ENCODE data around the gene BBS5. TPM values are rescaled to one million over a fixed set of nuclear protein-coding genes. Genes with fewer than 3 reads are reported as not detected.

Gene BBS5
- total and polyA plus RNA-seq, 2 experiments from 2014 or later = 3.5 to 3.7 TPM

DNA sequence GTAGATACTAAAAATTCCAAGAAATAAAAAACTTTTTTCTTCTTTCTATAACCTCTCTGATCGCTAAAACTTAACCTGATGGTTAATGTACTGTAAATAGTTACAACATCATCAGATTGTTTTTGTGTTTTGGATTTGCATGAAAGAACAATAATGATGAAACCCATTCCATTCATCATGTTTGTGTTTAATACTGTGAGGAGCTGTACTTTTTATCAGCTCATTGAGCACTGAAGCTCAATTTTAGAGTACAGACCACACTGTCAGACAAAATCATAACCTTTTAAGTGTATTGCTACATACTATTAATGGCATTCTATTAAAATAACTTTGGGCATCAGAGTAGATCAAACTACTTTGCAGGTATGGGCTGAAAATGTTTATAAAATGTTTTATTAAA lies 14.8 kb upstream of the BBS5 start:
- Histone ChIP-seq H3K27ac (no peak overlapping the region), H3K79me2 (no peaks in the 10 kb centered on the region), H3K36me3 (replicated peaks; ENCODE audit: insufficient read depth, low read depth) (no peaks in the 10 kb centered on the region), H3K4me3 (no peak overlapping the region), H3K4me2 (no peak overlapping the region), H2AFZ (no peak overlapping the region), H3K27me3 (no peaks in the 10 kb centered on the region), H4K20me1 (ENCODE audit: insufficient read depth, poor library complexity, severe bottlenecking) (no peaks in the 10 kb centered on the region), H3K4me1 (ENCODE audit: insufficient read depth) (no peaks in the 10 kb centered on the region), H3K9me3 (ENCODE audit: low read depth) (no peaks in the 10 kb centered on the region), H3K9me2 (replicated peaks; ENCODE audit: insufficient read depth) (no peaks in the 10 kb centered on the region)
- DNase-seq (ENCODE audit: low spot score) = no peak
- TF ChIP-seq EZH2 (IDR thresholded peaks at IDR 0.05; ENCODE audit: borderline replicate concordance) (no peak), EZH2phosphoT487 (IDR thresholded peaks at IDR 0.05; ENCODE audit: low read depth, severe bottlenecking, unreplicated experiment) (no peak)
- TF ChIP-seq, protein P1, sequence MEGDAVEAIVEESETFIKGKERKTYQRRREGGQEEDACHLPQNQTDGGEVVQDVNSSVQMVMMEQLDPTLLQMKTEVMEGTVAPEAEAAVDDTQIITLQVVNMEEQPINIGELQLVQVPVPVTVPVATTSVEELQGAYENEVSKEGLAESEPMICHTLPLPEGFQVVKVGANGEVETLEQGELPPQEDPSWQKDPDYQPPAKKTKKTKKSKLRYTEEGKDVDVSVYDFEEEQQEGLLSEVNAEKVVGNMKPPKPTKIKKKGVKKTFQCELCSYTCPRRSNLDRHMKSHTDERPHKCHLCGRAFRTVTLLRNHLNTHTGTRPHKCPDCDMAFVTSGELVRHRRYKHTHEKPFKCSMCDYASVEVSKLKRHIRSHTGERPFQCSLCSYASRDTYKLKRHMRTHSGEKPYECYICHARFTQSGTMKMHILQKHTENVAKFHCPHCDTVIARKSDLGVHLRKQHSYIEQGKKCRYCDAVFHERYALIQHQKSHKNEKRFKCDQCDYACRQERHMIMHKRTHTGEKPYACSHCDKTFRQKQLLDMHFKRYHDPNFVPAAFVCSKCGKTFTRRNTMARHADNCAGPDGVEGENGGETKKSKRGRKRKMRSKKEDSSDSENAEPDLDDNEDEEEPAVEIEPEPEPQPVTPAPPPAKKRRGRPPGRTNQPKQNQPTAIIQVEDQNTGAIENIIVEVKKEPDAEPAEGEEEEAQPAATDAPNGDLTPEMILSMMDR (IDR thresholded peaks at IDR 0.05; ENCODE audit: poor library complexity) = no peak
- WGBS (ENCODE audit: low lambda C conversion rate, missing lambda C conversion rate) = 94% methylated on average over 1 of the region's 1 CpG

DNA sequence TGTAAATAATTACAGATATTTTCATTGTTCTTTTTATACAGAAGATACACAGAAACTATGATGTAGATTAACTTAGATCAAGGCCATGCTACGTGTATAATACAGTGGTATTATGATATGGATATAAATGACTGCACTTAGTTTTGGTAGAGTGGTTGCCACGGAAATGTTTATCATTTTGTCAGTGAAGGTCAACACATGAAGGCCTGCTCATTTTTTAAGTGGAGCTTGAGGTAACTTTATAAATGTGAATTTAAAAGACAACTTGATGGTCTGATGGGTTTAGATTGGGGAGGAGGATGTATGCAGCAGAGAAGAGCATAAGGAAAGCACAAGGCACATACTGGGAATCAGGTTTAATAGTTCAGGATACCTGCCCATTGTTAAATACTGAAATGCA lies 14.4 kb upstream of the BBS5 start:
- WGBS (ENCODE audit: low lambda C conversion rate, missing lambda C conversion rate) = 81% methylated on average over 2 of the region's 2 CpGs
- Histone ChIP-seq H3K27ac (no peak overlapping the region), H3K4me1 (ENCODE audit: insufficient read depth) (no peaks in the 10 kb centered on the region), H3K9me3 (ENCODE audit: low read depth) (no peaks in the 10 kb centered on the region), H2AFZ (no peak overlapping the region), H3K4me3 (no peak overlapping the region), H4K20me1 (ENCODE audit: insufficient read depth, poor library complexity, severe bottlenecking) (no peaks in the 10 kb centered on the region), H3K79me2 (no peaks in the 10 kb centered on the region), H3K4me2 (no peak overlapping the region), H3K27me3 (no peaks in the 10 kb centered on the region), H3K9me2 (replicated peaks; ENCODE audit: insufficient read depth) (no peaks in the 10 kb centered on the region), H3K36me3 (replicated peaks; ENCODE audit: insufficient read depth, low read depth) (no peaks in the 10 kb centered on the region)
- no peak for DNase-seq (ENCODE audit: low spot score)
- TF ChIP-seq, protein P1 (IDR thresholded peaks at IDR 0.05; ENCODE audit: poor library complexity) = no peak
- TF ChIP-seq EZH2phosphoT487 (IDR thresholded peaks at IDR 0.05; ENCODE audit: low read depth, severe bottlenecking, unreplicated experiment) = no peak
- no peak for TF ChIP-seq EZH2 (IDR thresholded peaks at IDR 0.05; ENCODE audit: borderline replicate concordance)

DNA sequence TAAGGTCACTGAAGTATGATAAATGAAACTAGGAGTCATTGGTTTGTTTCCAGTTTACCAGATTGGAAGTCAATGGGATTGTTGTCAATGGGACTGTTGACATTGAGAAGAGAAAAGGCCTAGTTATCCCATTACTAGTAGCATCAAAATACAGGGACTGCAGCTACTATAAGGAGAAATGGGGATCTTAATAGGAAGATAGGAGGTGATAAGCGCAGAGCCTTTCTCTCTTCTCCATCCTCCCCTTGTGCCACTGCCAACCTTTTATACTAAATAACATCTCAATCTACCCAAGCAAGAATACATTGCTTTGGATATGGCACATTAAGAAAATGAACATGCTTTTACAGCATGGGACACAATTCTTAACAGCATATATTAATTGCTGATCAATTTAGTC lies 10.5 kb upstream of the BBS5 start:
- Histone ChIP-seq H3K4me1 (ENCODE audit: insufficient read depth) (no peaks in the 10 kb centered on the region), H4K20me1 (ENCODE audit: insufficient read depth, poor library complexity, severe bottlenecking) (no peaks in the 10 kb centered on the region), H2AFZ (no peak overlapping the region), H3K4me3 (no peak overlapping the region), H3K36me3 (replicated peaks; ENCODE audit: insufficient read depth, low read depth) (no peaks in the 10 kb centered on the region), H3K4me2 (no peak overlapping the region), H3K79me2 (no peaks in the 10 kb centered on the region), H3K9me2 (replicated peaks; ENCODE audit: insufficient read depth) (no peaks in the 10 kb centered on the region), H3K9me3 (ENCODE audit: low read depth) (no peaks in the 10 kb centered on the region), H3K27me3 (no peaks in the 10 kb centered on the region), H3K27ac (no peak overlapping the region)
- no peak for TF ChIP-seq EZH2phosphoT487 (IDR thresholded peaks at IDR 0.05; ENCODE audit: low read depth, severe bottlenecking, unreplicated experiment)
- TF ChIP-seq, protein P1 (IDR thresholded peaks at IDR 0.05; ENCODE audit: poor library complexity) = no peak
- TF ChIP-seq EZH2 (IDR thresholded peaks at IDR 0.05; ENCODE audit: borderline replicate concordance) = no peak
- no peak for DNase-seq (ENCODE audit: low spot score)
- 100% methylated on average over 1 of the region's 1 CpG for WGBS (ENCODE audit: low lambda C conversion rate, missing lambda C conversion rate)

Data from hepatocyte (in vitro differentiated cells).